Measurements from ENCODE around the gene LIPI.
"Not testable (repeated sequence)": the region's sequence is repeated elsewhere in the genome, so short reads cannot be mapped to it uniquely, and the experiment has no call there.

LIPI gene

GRCh38 chr21:14072761-14073535, 137.8 kb downstream of the LIPI start:
- no peak for DNase-seq

DNA sequence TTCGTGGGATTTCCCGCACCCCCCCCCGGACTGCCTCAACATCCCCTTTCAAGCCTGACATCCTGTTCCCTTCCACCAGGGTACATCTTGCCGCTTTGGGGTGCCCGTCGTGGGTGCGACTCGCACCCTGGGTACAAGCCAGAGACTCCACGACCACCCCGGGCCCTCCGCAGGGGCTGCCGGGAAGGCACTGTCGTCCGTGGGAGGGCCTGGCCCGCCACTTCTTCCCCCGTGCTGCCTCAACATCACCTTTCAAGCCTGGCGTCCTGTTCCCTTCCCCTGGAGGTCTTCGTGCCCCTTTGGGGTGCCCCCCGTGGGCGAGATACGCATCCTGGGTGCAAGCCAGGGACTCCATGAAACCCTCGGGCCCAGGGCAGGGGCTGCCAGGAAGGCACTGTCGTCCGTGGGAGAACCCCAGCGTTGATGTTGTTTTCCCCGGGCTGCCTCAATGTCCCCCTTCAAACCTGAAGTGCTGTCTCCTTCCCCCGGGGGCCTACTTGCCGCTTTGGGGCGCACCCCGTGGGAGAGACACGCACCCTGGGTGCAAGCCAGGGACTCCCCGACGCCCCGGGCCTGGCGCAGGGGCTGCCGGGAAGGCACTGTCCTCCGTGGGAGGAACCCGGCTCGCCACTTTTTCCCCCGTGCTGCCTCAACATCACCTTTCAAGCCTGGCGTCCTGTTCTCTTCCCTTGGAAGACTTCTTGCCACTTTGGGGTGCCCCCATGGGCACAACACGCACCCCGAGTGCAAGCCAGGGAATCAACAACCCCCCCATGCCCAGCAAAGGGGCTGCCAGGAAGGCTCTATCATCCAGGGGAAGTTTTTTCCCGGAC, 138.6 kb downstream of the LIPI start:
- no peak for DNase-seq

DNA sequence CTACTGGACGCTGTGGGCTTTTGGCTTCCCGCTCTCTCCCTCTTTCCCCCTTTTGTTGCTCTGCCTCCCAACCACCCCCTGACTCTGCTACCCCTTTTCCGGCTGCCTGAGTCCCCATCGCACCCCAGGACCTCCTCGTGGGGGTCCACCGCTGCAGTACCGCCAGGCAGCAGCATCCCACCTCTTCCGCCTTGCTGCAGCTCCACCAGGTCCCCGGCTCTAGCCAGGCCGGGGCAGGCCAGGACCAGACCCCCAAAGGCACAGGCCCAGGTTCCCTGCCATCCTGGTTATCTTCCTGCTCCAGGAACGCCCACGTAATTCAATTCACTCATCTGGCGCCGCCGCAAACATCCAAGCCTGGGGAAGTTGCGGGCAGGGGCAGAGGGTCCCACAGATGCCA, 139.8 kb downstream of the LIPI start:
- no peak for DNase-seq

GRCh38 chr21:14070049-14070893, 140.5 kb downstream of the LIPI start:
- DNase-seq = no peak

DNA sequence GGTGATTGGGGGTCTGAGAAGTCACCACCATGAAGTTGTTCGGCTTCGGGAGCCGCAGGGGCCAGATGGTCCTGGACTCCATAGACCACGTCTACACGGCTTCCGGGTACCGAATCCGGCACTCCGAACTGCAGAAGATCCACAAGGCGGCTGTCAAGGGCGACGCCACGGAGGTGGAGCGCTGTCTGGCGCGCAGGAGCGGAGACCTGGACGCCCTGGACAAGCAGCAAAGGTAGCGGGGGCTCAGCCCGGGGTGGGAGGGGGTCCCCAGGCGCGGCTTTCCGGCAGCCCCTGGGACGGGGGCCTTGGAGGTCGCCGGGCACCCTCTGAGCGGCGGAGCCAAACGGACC, 146.5 kb downstream of the LIPI start:
- DNase-seq = no peak

DNA sequence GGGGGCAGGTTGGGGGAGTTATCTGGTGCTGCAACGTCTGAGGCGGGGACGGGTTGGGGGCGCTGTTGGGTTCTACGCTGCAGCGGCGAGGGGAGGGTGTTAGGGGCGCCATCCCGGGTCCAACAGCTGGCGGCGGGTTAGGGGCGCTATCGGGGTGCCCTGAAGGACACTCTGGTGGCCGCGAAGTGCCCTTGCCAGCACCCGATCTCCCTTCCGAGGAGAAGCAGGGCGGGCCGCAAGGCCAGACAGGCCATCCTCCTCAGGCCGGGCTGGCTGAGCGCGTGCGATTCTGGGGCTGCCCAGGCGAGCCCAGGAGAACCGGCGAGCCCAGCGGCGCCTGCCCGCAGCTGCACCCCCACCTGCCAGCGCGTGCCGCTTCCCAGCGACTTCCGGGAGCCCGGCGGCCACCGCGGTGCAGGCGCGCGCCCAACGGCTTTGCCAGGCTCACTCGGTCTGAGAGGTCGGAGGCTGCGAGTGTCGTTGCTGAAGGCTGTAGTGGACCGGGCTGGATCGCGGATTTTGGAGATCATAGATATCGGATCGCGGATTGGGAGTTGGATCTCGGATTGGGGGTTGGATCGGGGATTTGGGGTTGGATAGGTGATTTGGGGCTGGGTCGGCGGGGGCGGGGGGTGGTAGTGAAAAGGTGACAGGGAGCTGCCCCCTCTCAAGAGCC, 147.0 kb downstream of the LIPI start:
- DNase-seq = not testable (repeated sequence)

- not testable (repeated sequence) for DNase-seq
Observed at GRCh38 chr21:14062684-14063083, 148.1 kb downstream of the LIPI start.

DNA sequence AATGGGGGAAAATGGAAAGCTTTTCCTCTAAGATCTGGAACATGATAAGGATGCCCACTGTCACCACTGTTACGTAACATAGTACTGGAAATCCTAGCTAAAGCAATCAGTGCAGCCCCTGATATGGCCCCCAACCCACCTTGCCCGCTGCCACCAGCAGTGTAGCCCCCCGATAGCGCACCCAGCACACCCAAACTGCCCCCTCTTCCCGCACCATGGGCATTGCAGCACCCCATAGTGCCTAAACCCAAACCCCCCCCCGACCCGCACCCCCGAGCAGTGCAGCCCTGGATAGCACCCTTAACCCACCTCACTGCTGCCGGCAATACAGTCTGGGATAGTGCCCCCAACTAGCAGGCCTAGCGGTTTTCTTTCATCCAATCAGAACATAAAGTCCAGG, 148.9 kb downstream of the LIPI start:
- DNase-seq = not testable (repeated sequence)

- DNase-seq = not testable (repeated sequence)
Observed at GRCh38 chr21:14058995-14059627, 151.6 kb downstream of the LIPI start.

Measured in NCI-H2227 treated with DMSO at 0.1 percent for 48 hours (cell line).